H1 (cell line): Measurements from ENCODE around the gene CD47.

Source experiments
- CHD1 ChIP-seq: IDR thresholded peaks from 2 replicates; pipeline ENCODE4 v1.6.1; 2012; ENCODE audit warnings: low read depth, low read length, improper control_type of control experiment
- CHD2 ChIP-seq: IDR thresholded peaks from 2 replicates; pipeline ENCODE4 v1.6.1; 2012; ENCODE audit warnings: low read length, improper control_type of control experiment
- CREB1 ChIP-seq: IDR thresholded peaks from 2 replicates; pipeline ENCODE4 v1.6.1; 2012; ENCODE audit warnings: inconsistent platforms
- CTCF ChIP-seq, 3 experiments: IDR thresholded peaks; 1 replicate in 2 of 3; 2 replicates in 1 of 3; pipeline versions ENCODE4 v1.5.1 to v1.6.1; 2011; ENCODE audit warnings: low read length in 3 of 3, mild to moderate bottlenecking in 3 of 3, inconsistent platforms in 2 of 3, low read depth in 1 of 3, moderate library complexity in 1 of 3; ENCODE audit not compliant: insufficient read depth in 1 of 3; ENCODE audit errors: control extremely low read depth in 1 of 3
- EZH2 ChIP-seq: fragments of 200-600 bp; sonication (generic); IDR thresholded peaks from 2 replicates; pipeline ENCODE4 v1.7.1; 2012; ENCODE audit warnings: low read depth, mild to moderate bottlenecking, moderate library complexity, low read length, inconsistent platforms; ENCODE audit not compliant: severe bottlenecking
- GTF2F1 ChIP-seq: IDR thresholded peaks from 2 replicates; pipeline ENCODE4 v1.6.1; 2012; ENCODE audit warnings: low read depth, low read length, improper control_type of control experiment, borderline replicate concordance
- POLR2A ChIP-seq, 2 experiments: IDR thresholded peaks; 1 replicate in 1 of 2; 2 replicates in 1 of 2; pipeline ENCODE4 v1.6.1; 2011; ENCODE audit warnings: low read depth in 2 of 2, low read length in 2 of 2, mild to moderate bottlenecking in 2 of 2; ENCODE audit errors: control extremely low read depth in 1 of 2
- POLR2AphosphoS5 ChIP-seq: IDR thresholded peaks from 2 replicates; pipeline ENCODE4 v1.6.1; 2011; ENCODE audit warnings: low read depth, low read length
- RAD21 ChIP-seq, 2 experiments: IDR thresholded peaks in 1 of 2; conservative IDR thresholded peaks in 1 of 2; 2 replicates each; pipeline ENCODE4 v1.6.1; 2011; ENCODE audit warnings: low read depth in 2 of 2, low read length in 2 of 2, improper control_type of control experiment in 1 of 2, inconsistent platforms in 1 of 2, mild to moderate bottlenecking in 1 of 2, moderate library complexity in 1 of 2
- RFX5 ChIP-seq: IDR thresholded peaks from 2 replicates; pipeline ENCODE4 v1.6.1; 2011; ENCODE audit warnings: low read depth, low read length, improper control_type of control experiment, borderline replicate concordance
- SUZ12 ChIP-seq: fragments of 200-600 bp; sonication (generic); IDR thresholded peaks from 2 replicates; pipeline ENCODE4 v1.6.1; 2012; ENCODE audit warnings: mild to moderate bottlenecking, inconsistent platforms, low read length, moderate library complexity, mixed read lengths
- ZNF274 ChIP-seq: IDR thresholded peaks from 2 replicates; pipeline ENCODE4 v1.7.0; 2012; ENCODE audit warnings: low read length, borderline replicate concordance; ENCODE audit errors: extremely low read depth

GRCh38 chr3:108022256-108023150 is 68.3 kb downstream of the CD47 start:
- no peak for TF ChIP-seq CTCF (IDR thresholded peaks at IDR 0.05; ENCODE audit: control extremely low read depth in 1 of 3, insufficient read depth in 1 of 3, low read depth in 1 of 3, low read length in 3 of 3)
- no peak for TF ChIP-seq CHD1
- TF ChIP-seq SUZ12 = no peak
- TF ChIP-seq RFX5 = no peak
- no peak for TF ChIP-seq EZH2
- TF ChIP-seq ZNF274 = no peak
- TF ChIP-seq POLR2A (IDR thresholded peaks at IDR 0.05; ENCODE audit: control extremely low read depth in 1 of 2, low read depth in 2 of 2, low read length in 2 of 2) = no peak
- TF ChIP-seq CHD2 = no peak
- TF ChIP-seq GTF2F1 = no peak
- TF ChIP-seq CREB1 = no peak
- TF ChIP-seq POLR2AphosphoS5 = no peak
- TF ChIP-seq RAD21 (IDR thresholded peaks at IDR 0.05 in 1 of 2, conservative IDR thresholded peaks at IDR 0.05 in 1 of 2; ENCODE audit: low read depth in 2 of 2, low read length in 2 of 2) = no peak
